Activated T-cell treated with anti-CD3 and anti-CD28 coated beads for 48 hours (primary cell): ENCODE results near the gene FANCE.
A peak's percentile ranks its signal among the peaks of the same experiment; 100 is the strongest.

Experiments
- DNase-seq: peaks from one replicate; pipeline ENCODE4 v3.0.0-alpha.2; 2020; ENCODE audit warnings: low read depth

FANCE gene

GRCh38 chr6:35486005-35486925 lies 34.1 kb downstream of the FANCE start:
- no peak for DNase-seq

GRCh38 chr6:35487658-35488516 lies 35.7 kb downstream of the FANCE start:
- no peak for DNase-seq

- DNase-seq, result no peak
Measured at GRCh38 chr6:35488517-35488862, 36.4 kb downstream of the FANCE start.

- DNase-seq, result no peak
Measured at GRCh38 chr6:35489066-35489465, 36.9 kb downstream of the FANCE start.

GRCh38 chr6:35489995-35490791 lies 38.1 kb downstream of the FANCE start:
- DNase-seq, result no peak

- DNase-seq, result no peak
Measured at GRCh38 chr6:35490821-35491557, 38.9 kb downstream of the FANCE start.

- no peak for DNase-seq
Measured at GRCh38 chr6:35491558-35492257, 39.6 kb downstream of the FANCE start.

- no peak for DNase-seq
Measured at GRCh38 chr6:35492258-35492973, 40.3 kb downstream of the FANCE start.

GRCh38 chr6:35492974-35493284 lies 40.8 kb downstream of the FANCE start:
- DNase-seq, result no peak

GRCh38 chr6:35493307-35493983 lies 41.3 kb downstream of the FANCE start:
- no peak for DNase-seq

- no peak for DNase-seq
Measured at GRCh38 chr6:35494161-35494563, 42.0 kb downstream of the FANCE start.

- DNase-seq, result no peak
Measured at GRCh38 chr6:35495258-35496035, 43.3 kb downstream of the FANCE start.

- no peak for DNase-seq
Measured at GRCh38 chr6:35496036-35496840, 44.1 kb downstream of the FANCE start.

- peak; percentile 56 for DNase-seq
Measured at GRCh38 chr6:35496841-35497570, 44.9 kb downstream of the FANCE start, which contains the start of gene TEAD3. TEAD3 (minus strand) TSS chr6:35497079.

GRCh38 chr6:35497571-35498421 lies 45.7 kb downstream of the FANCE start:
- DNase-seq, result peak; percentile 41

GRCh38 chr6:35498422-35499067 lies 46.4 kb downstream of the FANCE start:
- no peak for DNase-seq
